Mammary epithelial cell (primary cell): ENCODE measurements around the gene MAEA.

Experiments used
- EZH2 ChIP-seq: IDR thresholded peaks from 2 replicates; pipeline ENCODE4 v1.6.1; 2012; ENCODE audit warnings: low read length, inconsistent platforms, borderline replicate concordance
- TF ChIP-seq, protein P1 (sequence below), 2 donors: IDR thresholded peaks in 1 of 2; conservative IDR thresholded peaks in 1 of 2; 2 replicates each; pipeline ENCODE4 v1.5.1; 2011 to 2012; ENCODE audit warnings: inconsistent platforms in 2 of 2, low read length in 2 of 2, mild to moderate bottlenecking in 2 of 2, control low read depth in 1 of 2, low read depth in 1 of 2; ENCODE audit not compliant: insufficient read depth in 1 of 2; ENCODE audit errors: extremely low read depth in 1 of 2

- TF ChIP-seq, protein P1, sequence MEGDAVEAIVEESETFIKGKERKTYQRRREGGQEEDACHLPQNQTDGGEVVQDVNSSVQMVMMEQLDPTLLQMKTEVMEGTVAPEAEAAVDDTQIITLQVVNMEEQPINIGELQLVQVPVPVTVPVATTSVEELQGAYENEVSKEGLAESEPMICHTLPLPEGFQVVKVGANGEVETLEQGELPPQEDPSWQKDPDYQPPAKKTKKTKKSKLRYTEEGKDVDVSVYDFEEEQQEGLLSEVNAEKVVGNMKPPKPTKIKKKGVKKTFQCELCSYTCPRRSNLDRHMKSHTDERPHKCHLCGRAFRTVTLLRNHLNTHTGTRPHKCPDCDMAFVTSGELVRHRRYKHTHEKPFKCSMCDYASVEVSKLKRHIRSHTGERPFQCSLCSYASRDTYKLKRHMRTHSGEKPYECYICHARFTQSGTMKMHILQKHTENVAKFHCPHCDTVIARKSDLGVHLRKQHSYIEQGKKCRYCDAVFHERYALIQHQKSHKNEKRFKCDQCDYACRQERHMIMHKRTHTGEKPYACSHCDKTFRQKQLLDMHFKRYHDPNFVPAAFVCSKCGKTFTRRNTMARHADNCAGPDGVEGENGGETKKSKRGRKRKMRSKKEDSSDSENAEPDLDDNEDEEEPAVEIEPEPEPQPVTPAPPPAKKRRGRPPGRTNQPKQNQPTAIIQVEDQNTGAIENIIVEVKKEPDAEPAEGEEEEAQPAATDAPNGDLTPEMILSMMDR (conservative IDR thresholded peaks at IDR 0.05 in 1 of 2, IDR thresholded peaks at IDR 0.05 in 1 of 2; ENCODE audit: extremely low read depth in 1 of 2, insufficient read depth in 1 of 2, low read depth in 1 of 2, low read length in 2 of 2): no peak
- no peak for TF ChIP-seq EZH2
Observed at GRCh38 chr4:1354983-1355275, 65.2 kb downstream of the MAEA start.
